ENCODE results near the gene INTS15. TPM values are rescaled to one million over a fixed set of nuclear protein-coding genes. Genes with fewer than 3 reads are reported as not detected.
A peak's percentile ranks its signal among the peaks of the same experiment; 100 is the strongest.

The INTS15 gene
- total and polyA plus RNA-seq, 10 of the 15 experiments (the other 5 are each of a cell fraction or from before 2014, with no cell fraction given): 0.89 to 28.2 (median 16.8) TPM

DNA sequence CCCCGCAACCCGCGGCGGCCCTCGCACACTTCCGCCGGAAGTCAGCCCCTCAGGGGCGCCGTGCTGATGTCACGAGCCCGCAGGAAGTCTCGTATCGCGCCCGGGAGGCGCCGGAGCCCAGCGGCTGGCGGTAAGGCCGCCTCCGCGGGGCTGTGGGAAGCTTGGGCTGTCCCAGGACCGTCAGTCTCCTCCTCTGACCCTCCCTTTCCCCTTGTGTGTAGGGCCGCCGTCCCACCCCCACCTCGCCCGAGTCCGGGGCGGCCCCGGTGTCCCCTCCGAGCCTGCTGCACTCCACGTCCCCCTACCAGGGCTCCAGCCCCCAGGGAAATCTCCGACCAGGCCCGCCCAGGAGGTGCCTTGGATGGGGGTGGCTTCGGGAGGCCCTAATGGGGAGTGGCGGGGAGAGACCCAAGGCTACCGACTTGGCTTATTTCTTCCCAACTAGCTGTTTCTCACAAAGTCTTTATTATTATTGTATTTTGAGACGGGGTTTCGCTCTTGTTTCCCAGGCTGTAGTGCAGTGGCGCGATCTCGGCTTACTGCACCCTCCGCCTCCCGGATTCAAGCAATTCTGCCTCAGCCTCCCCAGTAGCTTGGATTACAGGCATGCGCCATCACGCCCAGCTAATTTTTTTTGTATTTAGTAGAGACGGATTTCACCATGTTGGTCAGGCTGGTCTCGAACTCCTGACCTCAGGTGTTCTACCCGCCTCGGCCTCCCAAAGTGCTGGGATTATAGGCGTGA, 12.3 kb upstream of the INTS15 start, which contains the start of gene ZDHHC4 (continued):
- TF ChIP-seq HDAC6 (IDR thresholded peaks at IDR 0.05; ENCODE audit: unreplicated experiment) (no peak), RUNX3 (IDR thresholded peaks at IDR 0.05; ENCODE audit: low read length) (peak; percentile 60; the same call in 1 of the 2 replicates), RELA (IDR thresholded peaks at IDR 0.05; ENCODE audit: borderline replicate concordance, partially characterized antibody) (no peak), CBX5 (IDR thresholded peaks at IDR 0.05; ENCODE audit: low read depth) (peak; percentile 30; the same call in 1 of the 2 replicates), LARP7 (IDR thresholded peaks at IDR 0.05) (peak; percentile 36; the same call in 1 of the 2 replicates), RB1 (IDR thresholded peaks at IDR 0.05; ENCODE audit: borderline replicate concordance) (peak; percentile 77; the same call in 1 of the 2 replicates), BRCA1 (IDR thresholded peaks at IDR 0.05; ENCODE audit: low read depth, low read length) (no peak)

DNA sequence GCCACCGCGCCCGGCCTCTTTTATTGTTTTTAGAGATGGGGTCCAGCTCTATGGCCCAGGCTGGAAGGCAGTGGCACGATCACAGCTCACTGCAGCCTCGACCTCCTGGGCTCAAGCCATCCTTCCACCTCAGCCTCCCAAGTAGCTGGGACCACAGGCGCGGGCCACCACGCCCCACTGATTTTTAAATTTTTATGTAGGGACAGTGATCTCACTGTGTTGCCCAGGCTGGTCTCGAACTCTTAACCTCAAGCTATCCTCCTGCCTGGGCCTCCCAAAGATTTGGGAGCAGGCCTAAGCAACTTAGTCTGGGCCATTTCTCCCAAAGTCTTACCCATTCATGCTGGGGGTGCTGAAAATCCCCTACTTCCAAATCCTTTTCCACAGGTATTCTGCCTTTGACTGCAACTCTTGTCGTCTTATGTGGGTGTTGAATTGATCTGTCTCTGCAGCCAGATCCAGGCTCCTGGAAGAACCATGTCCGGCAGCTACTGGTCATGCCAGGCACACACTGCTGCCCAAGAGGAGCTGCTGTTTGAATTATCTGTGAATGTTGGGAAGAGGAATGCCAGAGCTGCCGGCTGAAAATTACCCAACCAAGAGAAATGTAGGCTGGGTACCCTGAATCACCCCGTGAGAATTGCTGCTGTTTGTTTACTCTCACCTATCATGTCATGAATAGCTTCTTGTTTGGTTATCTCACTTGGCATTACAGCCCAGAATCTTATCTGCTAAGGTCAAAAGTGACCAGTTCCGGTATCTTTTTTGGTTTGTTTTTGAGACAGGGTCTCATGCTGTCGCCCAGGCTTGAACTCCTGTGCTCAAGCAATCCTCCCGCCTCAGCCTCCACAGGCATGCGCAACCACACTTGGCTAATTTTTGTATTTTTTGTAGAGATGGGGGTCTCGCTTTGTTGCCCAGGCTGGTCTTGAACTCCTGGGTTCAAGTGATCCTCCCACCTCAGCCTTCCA, 11.4 kb upstream of the INTS15 start:
- WGBS (ENCODE audit: insufficient coverage, insufficient replicate concordance, low lambda C conversion rate, missing lambda C conversion rate): 89% methylated on average over 18 of the region's 18 CpGs
- no peaks in the 10 kb centered on the region; the same call in 2 of the 3 replicates for H3K9me3 ChIP-seq (replicated peaks; ENCODE audit: control insufficient read depth, insufficient read depth, low read length)
- intact Hi-C loops (cut with micrococcal nuclease; ENCODE audit: unreplicated experiment): loop anchor here (5.0 kb wide), 1 partner anchor 59 kb away; the partner anchor contains the start of gene ZNF316
- H3K4me2 ChIP-seq (ENCODE audit: control insufficient read depth, insufficient read depth): peak overlapping the region; percentile 59
- RAD21 ChIA-PET (ENCODE audit: unreplicated experiment): interaction anchor here (0.7 to 0.9 kb wide), 3 partner anchors 11 to 63 kb away, joined by 3 read pairs; partner anchors contain the start of gene INTS15
- FAIRE-seq (no peak), DNase-seq (ENCODE audit: low read depth, low spot score) (no peak), ATAC-seq (no peak)
- H3K4me1 ChIP-seq (ENCODE audit: control insufficient read depth, insufficient read depth, low read length): peaks cover 29% of the 10 kb centered on the region
- TSS peak; percentile 65 for BruUV-seq (replicated peaks)
- no peaks in the 10 kb centered on the region for H4K20me1 ChIP-seq (ENCODE audit: control insufficient read depth, insufficient read depth)
- peaks cover 7% of the 10 kb centered on the region for H3K79me2 ChIP-seq (ENCODE audit: control insufficient read depth, insufficient read depth, low read length)
- H3K9ac ChIP-seq (ENCODE audit: control insufficient read depth, insufficient read depth, low read length): peak overlapping the region; percentile 89
- POLR2A ChIA-PET: interaction anchor here (0.6 to 1.8 kb wide), 4 partner anchors 10 to 1084 kb away, joined by 4 to 11 read pairs (median 4); partner anchors contain the start of gene INTS15
- SMC1A ChIA-PET (ENCODE audit: uncharacterized antibody, unreplicated experiment): interaction anchor here (0.6 to 2.0 kb wide), 3 partner anchors 13 to 1801 kb away, joined by 3 to 7 read pairs (median 3); no protein-coding TSS in a partner anchor
- H3K4me3 ChIP-seq: peak overlapping the region; percentile 98
- CTCF ChIA-PET: interaction anchor here (0.8 to 5.1 kb wide), 4 partner anchors 10 to 63 kb away, joined by 3 to 38 read pairs (median 9); partner anchors contain the start of gene INTS15
- H3K27ac ChIP-seq (ENCODE audit: control insufficient read depth, insufficient read depth): 0 out of 2 replicates have a peak overlapping the region, but pooled peaks have one; percentile 75
- H3K36me3 ChIP-seq (ENCODE audit: control insufficient read depth in 2 of 2, insufficient read depth in 2 of 2, low read length in 1 of 2): peaks cover 0 to 9% of the 10 kb centered on the region in 2 experiments; a peak in 2 of 4 replicates
- in situ Hi-C loops (cut with MboI): no loop called here
- H3K27me3 ChIP-seq (replicated peaks in 1 of 2; ENCODE audit: control insufficient read depth in 2 of 2, insufficient read depth in 2 of 2, low read length in 1 of 2): no peaks in the 10 kb centered on the region
- TF ChIP-seq ASH2L (IDR thresholded peaks at IDR 0.05; ENCODE audit: borderline replicate concordance, low read depth): no peak
- TF ChIP-seq, protein P1, sequence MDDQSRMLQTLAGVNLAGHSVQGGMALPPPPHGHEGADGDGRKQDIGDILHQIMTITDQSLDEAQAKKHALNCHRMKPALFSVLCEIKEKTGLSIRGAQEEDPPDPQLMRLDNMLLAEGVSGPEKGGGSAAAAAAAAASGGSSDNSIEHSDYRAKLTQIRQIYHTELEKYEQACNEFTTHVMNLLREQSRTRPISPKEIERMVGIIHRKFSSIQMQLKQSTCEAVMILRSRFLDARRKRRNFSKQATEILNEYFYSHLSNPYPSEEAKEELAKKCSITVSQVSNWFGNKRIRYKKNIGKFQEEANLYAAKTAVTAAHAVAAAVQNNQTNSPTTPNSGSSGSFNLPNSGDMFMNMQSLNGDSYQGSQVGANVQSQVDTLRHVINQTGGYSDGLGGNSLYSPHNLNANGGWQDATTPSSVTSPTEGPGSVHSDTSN (IDR thresholded peaks at IDR 0.05; ENCODE audit: insufficient replicate concordance, low read depth, low read length): no peak
- no peak for TF ChIP-seq BACH1 (IDR thresholded peaks at IDR 0.05; ENCODE audit: borderline replicate concordance)
- TF ChIP-seq SMARCA5 (IDR thresholded peaks at IDR 0.05): 0 out of 2 replicates have a peak, but pooled peaks have one; percentile 31
- no peak overlapping the region for H2AFZ ChIP-seq (ENCODE audit: control insufficient read depth, low read depth, low read length)
